HG03175 (cell line): ENCODE measurements around the gene CHRD.

ENCODE experiments used
- ATAC-seq: cut with Tn5 transposase; IDR thresholded peaks from one replicate; pipeline ENCODE4 v1.9.1; 2021; ENCODE audit warnings: mild to moderate bottlenecking, moderate library complexity; ENCODE audit not compliant: unreplicated experiment

The CHRD gene

GRCh38 chr3:184346480-184347190, 33.2 kb upstream of the CHRD start:
- ATAC-seq = no peak

- ATAC-seq = no peak
Measured at GRCh38 chr3:184347321-184348056, 32.4 kb upstream of the CHRD start.

- no peak for ATAC-seq
Measured at GRCh38 chr3:184348057-184348382, 31.8 kb upstream of the CHRD start.

- no peak for ATAC-seq
Measured at GRCh38 chr3:184349563-184350470, 30.0 kb upstream of the CHRD start.

DNA sequence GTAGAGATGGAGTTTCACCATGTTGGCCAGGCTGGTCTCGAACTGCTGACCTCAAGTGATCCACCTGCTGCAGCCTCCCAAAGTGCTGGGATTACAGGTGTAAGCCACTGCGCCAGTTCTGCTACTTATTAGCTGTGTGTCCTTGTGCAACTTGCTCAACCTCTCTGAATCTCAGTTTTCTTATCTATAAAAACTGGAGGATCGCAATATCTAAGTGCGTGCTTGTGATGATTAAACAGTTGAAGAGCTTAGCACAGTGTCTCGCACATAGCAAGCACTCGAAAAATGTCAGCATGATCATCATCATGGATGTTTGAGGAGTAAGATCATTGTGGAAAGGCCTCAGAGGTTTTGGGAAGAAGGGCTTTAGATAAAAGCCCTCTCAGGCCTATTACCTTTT, 29.2 kb upstream of the CHRD start:
- no peak for ATAC-seq

DNA sequence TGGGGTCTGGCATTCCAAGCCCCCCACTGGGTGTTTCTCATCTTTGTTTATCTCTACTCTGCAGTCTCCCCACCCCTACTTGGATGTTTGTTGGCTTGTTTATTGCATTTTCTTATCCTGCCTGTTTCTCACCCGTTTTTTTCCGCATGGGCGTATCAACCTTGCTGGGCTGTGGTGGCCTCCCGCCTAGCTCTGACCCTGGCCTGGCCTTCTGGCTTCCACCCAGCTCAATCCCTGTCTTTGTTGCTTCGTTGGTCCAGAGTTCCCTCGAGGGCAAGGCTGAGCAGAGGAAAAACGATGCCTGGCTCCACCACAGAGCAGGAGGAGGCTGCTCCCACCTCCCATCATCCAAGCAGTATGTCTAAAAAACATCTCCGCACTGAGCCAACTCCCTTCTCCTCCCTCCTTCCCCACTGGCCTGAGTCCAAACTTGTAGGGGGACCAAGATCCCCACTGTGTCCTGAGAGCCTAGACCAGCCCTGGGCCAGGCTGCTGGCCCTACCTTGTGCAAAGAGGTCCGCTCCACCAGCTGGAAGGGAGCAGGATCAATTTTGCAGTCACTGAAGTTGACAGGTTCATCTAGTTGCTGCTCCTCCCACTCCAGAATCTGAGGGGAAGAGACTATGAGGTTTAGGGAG, 28.2 kb upstream of the CHRD start:
- no peak for ATAC-seq

- no peak for ATAC-seq
Measured at GRCh38 chr3:184352149-184352785, 27.6 kb upstream of the CHRD start.

- ATAC-seq = no peak
Measured at GRCh38 chr3:184352897-184353545, 26.8 kb upstream of the CHRD start.

- no peak for ATAC-seq
Measured at GRCh38 chr3:184353546-184353941, 26.3 kb upstream of the CHRD start.

- peak; percentile 42 for ATAC-seq
Measured at GRCh38 chr3:184354121-184354728, 25.6 kb upstream of the CHRD start.

GRCh38 chr3:184354754-184355153, 25.1 kb upstream of the CHRD start:
- no peak for ATAC-seq

DNA sequence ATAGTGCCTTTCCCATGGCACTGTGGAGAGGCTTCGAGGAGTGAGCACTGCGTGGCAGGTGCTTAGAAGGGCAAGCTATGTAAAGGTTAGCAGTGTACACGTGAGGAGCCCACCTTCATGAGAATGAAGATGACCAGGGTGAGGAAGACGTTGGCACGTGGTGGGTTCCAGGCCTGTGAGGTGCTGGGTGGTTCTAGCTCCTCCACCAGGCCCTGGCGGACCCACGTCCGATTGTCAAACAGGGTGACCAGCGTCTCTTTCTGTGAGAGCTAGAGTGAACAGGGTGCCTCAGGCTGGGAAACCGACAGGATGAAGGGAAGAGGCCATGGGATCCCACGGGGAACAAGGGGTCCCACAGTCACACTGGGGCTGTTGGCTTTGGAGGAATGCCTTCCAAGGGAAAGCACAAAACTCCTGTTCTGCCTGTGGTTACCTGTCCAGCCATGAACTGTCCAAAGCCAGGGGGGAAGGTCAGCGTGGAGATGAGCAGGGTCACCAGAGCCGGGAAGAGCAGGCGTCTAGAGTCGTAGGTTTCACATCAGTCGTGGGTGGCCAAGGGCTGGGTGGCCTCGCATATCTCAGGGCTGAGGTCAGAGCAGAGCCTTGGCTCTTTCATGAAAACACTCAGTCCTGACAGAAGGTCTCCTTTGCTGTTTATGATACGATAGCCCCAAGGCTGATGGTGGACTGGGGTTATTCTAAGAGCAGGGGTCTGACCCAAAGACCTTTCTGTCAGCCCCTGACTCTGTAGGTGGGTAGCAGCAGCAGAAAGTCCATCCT, 24.4 kb upstream of the CHRD start:
- ATAC-seq = no peak

DNA sequence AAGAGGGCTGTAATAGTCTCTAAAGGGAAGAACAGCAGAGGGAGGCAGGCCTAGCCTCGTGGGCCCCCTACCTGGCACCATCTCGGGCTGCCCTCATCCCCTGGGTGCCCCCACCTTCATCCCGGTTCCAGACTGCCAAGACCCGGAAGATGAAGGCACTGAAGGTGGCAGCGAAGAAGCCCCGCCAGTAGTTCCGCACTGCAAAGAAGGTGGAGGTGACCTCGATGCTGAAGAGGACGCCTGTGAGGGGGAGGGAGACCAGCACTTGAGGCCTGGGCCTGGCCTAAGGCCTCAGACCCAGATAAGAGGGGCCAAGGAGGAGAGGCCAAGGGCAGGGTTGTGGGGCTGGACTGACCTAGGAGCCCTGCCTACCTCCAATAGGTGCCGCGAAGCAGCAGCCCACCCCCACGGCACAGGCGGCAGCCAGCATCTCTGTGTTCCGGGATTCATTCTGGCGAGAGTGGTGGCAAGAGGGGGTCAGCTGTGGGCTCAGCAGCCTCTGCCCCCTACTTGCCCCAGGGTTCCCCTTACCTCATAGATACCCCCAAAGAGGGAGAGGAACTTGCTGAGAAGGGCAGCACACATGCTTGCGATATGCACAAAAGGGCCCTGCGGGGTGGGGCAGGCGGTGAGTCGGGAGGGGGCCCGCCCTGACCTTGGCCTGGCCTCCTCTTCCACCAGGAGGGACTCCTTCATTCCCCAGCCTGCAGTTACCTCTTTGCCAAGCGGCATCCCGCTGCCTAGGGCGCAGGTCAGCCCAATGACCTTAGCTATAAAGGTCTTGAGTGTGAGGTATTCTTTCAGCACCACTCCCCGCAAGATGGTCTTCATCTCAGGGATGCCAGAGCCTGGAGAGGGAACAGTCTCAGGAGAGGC, 22.4 kb upstream of the CHRD start:
- no peak for ATAC-seq

- ATAC-seq = no peak
Measured at GRCh38 chr3:184358124-184358767, 21.6 kb upstream of the CHRD start.

DNA sequence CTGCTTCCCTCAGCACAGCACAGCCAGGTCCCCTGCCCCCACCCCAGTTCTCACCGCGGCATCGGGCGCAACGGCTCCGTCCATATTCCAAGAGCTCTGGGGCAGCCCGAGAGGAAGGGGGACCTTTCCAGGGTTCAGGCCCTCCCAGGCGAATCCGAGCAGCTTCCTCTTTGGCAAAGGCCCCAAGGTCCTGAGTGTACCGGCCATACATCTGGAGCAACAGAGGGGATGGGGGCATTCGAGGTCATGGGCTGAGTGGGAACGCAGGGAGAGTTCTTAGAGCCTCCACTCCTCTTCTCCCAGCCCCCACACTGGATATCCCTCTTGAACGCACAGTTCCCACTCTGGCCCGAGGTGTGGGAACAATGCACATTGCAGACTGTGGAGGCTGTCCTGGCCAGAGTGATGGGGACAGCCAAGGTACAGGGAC, 20.9 kb upstream of the CHRD start:
- ATAC-seq = no peak

- no peak for ATAC-seq
Measured at GRCh38 chr3:184359610-184360009, 20.2 kb upstream of the CHRD start.
